Spleen (tissue), 11 donors: ENCODE measurements around the gene PSMG4. TPM values are rescaled to one million over a fixed set of nuclear protein-coding genes. Genes with fewer than 3 reads are reported as not detected.

Experiments
- DNase-seq: peaks from one replicate; pipeline ENCODE4 v3.0.0-alpha.2; 2020
- H3K27ac ChIP-seq, 8 donors: fragments of 200-600 bp; sonication (generic) in 7 of 8; 1 replicate in 4 of 8; 2 replicates in 4 of 8; pipeline versions ENCODE4 v1.5.0 to v1.8.0; 2016 to 2021; ENCODE audit warnings: inconsistent platforms in 4 of 8, mild to moderate bottlenecking in 4 of 8, moderate library complexity in 1 of 8
- H3K27me3 ChIP-seq, 7 donors: fragments of 200-600 bp; sonication (generic) in 6 of 7; replicated peaks in 1 of 7; 1 replicate in 4 of 7; 2 replicates in 3 of 7; pipeline versions ENCODE4 v1.5.0 to v1.8.0; 2016 to 2021; ENCODE audit warnings: inconsistent platforms in 3 of 7, mild to moderate bottlenecking in 1 of 7
- H3K36me3 ChIP-seq, 6 donors: fragments of 200-600 bp; sonication (generic) in 5 of 6; 1 replicate in 4 of 6; 2 replicates in 2 of 6; pipeline versions ENCODE4 v1.5.0 to v1.8.0; 2016 to 2021; ENCODE audit warnings: inconsistent platforms in 2 of 6
- H3K4me1 ChIP-seq, 6 donors: fragments of 200-600 bp; sonication (generic) in 5 of 6; 1 replicate in 3 of 6; 2 replicates in 3 of 6; pipeline versions ENCODE4 v1.5.0 to v1.8.0; 2016 to 2021; ENCODE audit warnings: inconsistent platforms in 3 of 6
- H3K4me3 ChIP-seq, 8 donors: fragments of 200-600 bp; sonication (generic) in 7 of 8; 1 replicate in 4 of 8; 2 replicates in 4 of 8; pipeline versions ENCODE4 v1.5.0 to v1.8.0; 2016 to 2021; ENCODE audit warnings: inconsistent platforms in 4 of 8, mild to moderate bottlenecking in 4 of 8, moderate library complexity in 2 of 8
- H3K9me3 ChIP-seq, 8 donors: fragments of 200-600 bp; sonication (generic) in 7 of 8; 1 replicate in 4 of 8; 2 replicates in 4 of 8; pipeline versions ENCODE4 v1.5.0 to v1.8.0; 2016 to 2021; ENCODE audit warnings: inconsistent platforms in 4 of 8
- CTCF ChIP-seq, 11 experiments: fragments of 200-600 bp in 7 of 11; fragments of 450-650 bp in 4 of 11; sonication (generic) in 4 of 11; IDR thresholded peaks in 8 of 11; conservative IDR thresholded peaks in 3 of 11; 1 replicate in 7 of 11; 2 replicates in 4 of 11; pipeline versions ENCODE4 v1.4.0 to v1.8.0; 2016 to 2021; ENCODE audit warnings: antibody characterized with exemption in 11 of 11, inconsistent platforms in 4 of 11, mild to moderate bottlenecking in 1 of 11
- POLR2A ChIP-seq, 3 donors: fragments of 450-650 bp; IDR thresholded peaks; one replicate each; pipeline ENCODE4 v1.5.1; 2017; ENCODE audit warnings: antibody characterized with exemption in 3 of 3, mild to moderate bottlenecking in 1 of 3
- POLR2AphosphoS5 ChIP-seq, 3 donors: sonication (generic); formaldehyde crosslinking; IDR thresholded peaks; one replicate each; pipeline ENCODE4 v1.5.1; 2017; ENCODE audit warnings: antibody characterized with exemption in 3 of 3
- WGBS, 5 donors: extraction: QIAGEN DNeasy Blood & Tissue Kit in 3 of 5; methylation state at CpG; one replicate each; pipeline versions ENCODE4 v1.1.5 to v1.1.7; 2013 to 2018; 5-methylcytosine and 5-hydroxymethylcytosine counted together
- intact Hi-C: fragments of 100-400 bp; cut with DNase I; formaldehyde crosslinking; loops from one replicate; pipeline ENCODE4 v1.15.0; 2023; ENCODE audit warnings: low total_unique reads
- polyA plus RNA-seq, 3 donors: library from polyadenylated mRNA; stranded (reverse); fragments of 200-250 nt; gene quantifications; one replicate each; pipeline ENCODE4 v1.2.1, GENCODE V29; 2013
- total RNA-seq, 7 donors: library from RNA; depleted of rRNA in 3 of 7; stranded (reverse); fragments of >200 nt in 3 of 7; fragmentation: NEBNext Ultra II Directional in 4 of 7; extraction: Animal tissue kit (Norgen Biotek cat#: 25700) in 4 of 7; gene quantifications; one replicate each; pipeline versions ENCODE4 v1.1.0 to v1.2.1, GENCODE V29; 2016 to 2021
- donor health status: healthy with polysubstance abuse.
- donor health status: DM: no; HTN: no; CAD: no; lungs with moderate emphysema.
- donor health status: DM: no; HTN: no; CAD: no.
- donor health status: Bipolar disorder and iron deficiency.
- donor health status: healthy.
- donor health status: DM: no; HTN: no; CAD: no.
- donor health status: DM: yes; HTN: yes; CAD: no.

The PSMG4 gene
- total and polyA plus RNA-seq, 10 donors: 12.1 to 41.6 (median 18.5) TPM

DNA sequence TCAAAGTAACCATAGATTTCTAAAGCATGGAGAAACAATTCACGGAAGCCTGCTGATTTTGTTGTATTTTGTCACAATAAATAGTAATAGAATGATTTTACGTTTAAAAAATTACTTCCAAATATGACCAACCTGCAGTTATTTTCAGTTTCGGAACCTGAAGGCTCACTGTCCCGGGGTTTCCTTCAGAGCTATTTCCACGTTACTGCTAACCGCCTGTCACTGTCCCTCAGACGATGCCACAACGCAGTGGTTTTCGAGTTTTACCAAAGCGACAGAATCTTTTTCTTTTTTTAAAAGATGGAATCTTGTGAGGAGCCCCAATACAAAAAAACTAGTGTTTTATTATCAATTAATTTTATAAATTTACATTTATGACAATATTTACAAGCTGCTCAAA is 40.5 kb downstream of the PSMG4 start:
- peaks cover 0 to 5% (median 0%) of the 10 kb centered on the region in 8 donors for H3K9me3 ChIP-seq
- H3K27ac ChIP-seq: no peak overlapping the region
- H3K27me3 ChIP-seq: peaks cover 0 to 32% (median 0%) of the 10 kb centered on the region in 7 donors
- H3K4me1 ChIP-seq: no peaks in the 10 kb centered on the region
- H3K4me3 ChIP-seq: no peak overlapping the region
- H3K36me3 ChIP-seq: no peaks in the 10 kb centered on the region
- TF ChIP-seq CTCF (IDR thresholded peaks at IDR 0.05 in 8 of 11, conservative IDR thresholded peaks at IDR 0.05 in 3 of 11) (no peak), POLR2AphosphoS5 (IDR thresholded peaks at IDR 0.05) (no peak), POLR2A (IDR thresholded peaks at IDR 0.05) (no peak)
- 84 to 93% (median 91%) methylated on average over 10 of the region's 10 CpGs for WGBS, 5 donors
- intact Hi-C loops: no loop called here
- DNase-seq: no peak

GRCh38 chr6:3301506-3301905 is 42.8 kb downstream of the PSMG4 start:
- Histone ChIP-seq H3K27me3 (peaks cover 0 to 19% (median 0%) of the 10 kb centered on the region in 7 donors), H3K9me3 (peaks cover 0 to 5% (median 0%) of the 10 kb centered on the region in 8 donors), H3K36me3 (no peaks in the 10 kb centered on the region), H3K4me1 (no peaks in the 10 kb centered on the region), H3K4me3 (no peak overlapping the region), H3K27ac (no peak overlapping the region)
- intact Hi-C loops: no loop called here
- no peak for TF ChIP-seq POLR2AphosphoS5 (IDR thresholded peaks at IDR 0.05)
- no peak for TF ChIP-seq POLR2A (IDR thresholded peaks at IDR 0.05)
- TF ChIP-seq CTCF (IDR thresholded peaks at IDR 0.05 in 8 of 11, conservative IDR thresholded peaks at IDR 0.05 in 3 of 11): no peak
- DNase-seq: peak; percentile 38
- 87 to 96% (median 95%) methylated on average over 8 of the region's 8 CpGs for WGBS, 5 donors

DNA sequence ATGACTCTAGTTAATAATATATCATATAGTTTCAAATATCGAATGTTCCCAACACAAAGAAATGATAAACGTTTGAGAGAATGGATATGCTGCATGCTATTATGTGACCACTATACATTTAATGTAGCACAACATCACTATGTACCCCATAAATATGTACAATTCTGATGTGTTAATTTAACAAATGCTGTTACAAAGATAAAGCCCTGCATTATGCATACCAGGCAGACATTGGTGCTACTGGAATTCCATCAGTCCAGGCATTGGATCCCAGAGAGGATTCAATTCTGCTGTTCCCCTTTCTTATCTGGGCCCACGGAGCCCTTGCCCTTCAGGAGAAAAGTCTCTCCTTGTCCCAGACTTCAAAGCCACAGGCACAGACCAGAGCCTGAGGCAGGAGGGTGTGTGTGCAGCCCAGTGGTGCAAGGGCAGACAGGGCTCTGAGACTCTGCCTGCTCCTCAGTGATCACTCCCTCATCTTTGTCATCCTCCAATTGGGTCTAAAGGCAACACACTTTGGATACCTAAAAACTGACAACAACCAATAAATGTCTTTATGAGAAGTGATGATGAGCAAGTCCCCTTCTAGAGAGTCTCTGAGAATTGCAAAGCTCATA is 45.2 kb downstream of the PSMG4 start:
- H3K27ac ChIP-seq: no peak overlapping the region
- H3K36me3 ChIP-seq: no peaks in the 10 kb centered on the region
- peak; percentile 42 for DNase-seq
- peaks cover 0 to 7% (median 0%) of the 10 kb centered on the region in 7 donors for H3K27me3 ChIP-seq
- H3K9me3 ChIP-seq: peaks cover 0 to 5% (median 0%) of the 10 kb centered on the region in 8 donors
- TF ChIP-seq POLR2AphosphoS5 (IDR thresholded peaks at IDR 0.05) (no peak), CTCF (IDR thresholded peaks at IDR 0.05 in 8 of 11, conservative IDR thresholded peaks at IDR 0.05 in 3 of 11) (no peak), POLR2A (IDR thresholded peaks at IDR 0.05) (no peak)
- H3K4me1 ChIP-seq: no peaks in the 10 kb centered on the region
- H3K4me3 ChIP-seq: no peak overlapping the region
- 89 to 96% (median 92%) methylated on average over 3 of the region's 3 CpGs for WGBS, 5 donors
- intact Hi-C loops: no loop called here

- DNase-seq: peak; percentile 32
- no peaks in the 10 kb centered on the region for H3K4me1 ChIP-seq
- peaks cover 0 to 7% (median 0%) of the 10 kb centered on the region in 7 donors for H3K27me3 ChIP-seq
- H3K36me3 ChIP-seq: no peaks in the 10 kb centered on the region
- intact Hi-C loops: no loop called here
- H3K4me3 ChIP-seq: no peak overlapping the region
- no peak overlapping the region for H3K27ac ChIP-seq
- 86 to 93% (median 89%) methylated on average over 16 of the region's 16 CpGs for WGBS, 5 donors
- TF ChIP-seq POLR2AphosphoS5 (IDR thresholded peaks at IDR 0.05): no peak
- TF ChIP-seq CTCF (IDR thresholded peaks at IDR 0.05 in 8 of 11, conservative IDR thresholded peaks at IDR 0.05 in 3 of 11): no peak
- TF ChIP-seq POLR2A (IDR thresholded peaks at IDR 0.05): no peak
- peaks cover 0 to 5% (median 0%) of the 10 kb centered on the region in 8 donors for H3K9me3 ChIP-seq
Measured at GRCh38 chr6:3304500-3305215, 45.9 kb downstream of the PSMG4 start.
